ENCODE data around the gene ADRA2C. TPM values are rescaled to one million over a fixed set of nuclear protein-coding genes. Genes with fewer than 3 reads are reported as not detected.

Gene ADRA2C
- total RNA-seq, 1 donor from 2014 or later: 3.2 TPM

DNA sequence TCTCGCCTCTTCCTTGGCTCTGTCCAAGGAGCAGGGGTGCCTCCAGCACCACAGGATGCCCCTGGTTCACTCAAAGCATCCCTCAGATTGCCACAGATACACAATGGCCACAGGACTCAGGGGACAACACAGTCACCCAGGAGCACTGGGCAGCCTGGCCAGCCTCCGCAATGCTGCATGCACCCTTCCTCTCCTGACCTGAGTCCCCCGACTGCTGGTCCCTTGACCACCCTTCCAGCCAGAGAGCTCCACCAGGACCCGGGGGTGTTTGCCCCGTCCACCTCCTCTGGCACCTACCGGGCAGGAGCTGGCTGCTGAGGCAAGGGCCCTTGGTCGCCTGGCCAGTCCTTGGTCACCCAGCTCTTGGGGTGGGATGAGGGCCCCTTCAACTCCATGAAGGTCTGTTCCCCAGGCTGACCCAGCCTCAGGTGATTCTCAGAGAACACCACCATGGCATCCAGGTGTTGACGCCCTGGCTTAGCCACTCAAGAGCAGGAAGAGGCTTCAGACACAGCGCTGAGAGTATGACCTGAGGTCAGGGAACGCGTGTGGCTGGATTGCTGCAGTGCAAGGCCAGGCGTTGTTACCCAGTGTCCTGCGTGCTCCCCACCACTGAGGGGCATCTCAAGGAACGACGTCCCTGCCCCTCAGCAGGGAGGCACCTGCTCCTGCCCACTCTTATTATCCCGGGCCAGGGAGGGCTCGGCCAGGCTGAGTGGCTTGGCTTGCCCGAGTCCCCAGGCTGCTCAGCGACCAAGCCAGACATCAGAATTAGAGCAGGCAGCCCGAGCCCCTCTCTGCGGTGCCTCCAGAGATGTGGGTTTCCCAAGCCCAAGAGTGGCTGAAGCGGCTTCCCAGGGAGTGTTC is 10.2 kb downstream of the ADRA2C start:
- Mint-ChIP-seq H3K27me3 (ENCODE audit: unreplicated experiment) (peaks cover 5% of the 10 kb centered on the region), H3K4me3 (ENCODE audit: unreplicated experiment) (no peak overlapping the region), H3K27ac (ENCODE audit: unreplicated experiment) (no peak overlapping the region), H3K36me3 (ENCODE audit: low read depth, unreplicated experiment) (no peaks in the 10 kb centered on the region), H3K4me1 (ENCODE audit: unreplicated experiment) (no peaks in the 10 kb centered on the region), H3K9me3 (ENCODE audit: unreplicated experiment) (no peaks in the 10 kb centered on the region)
- TF ChIP-seq CTCF (IDR thresholded peaks at IDR 0.05; ENCODE audit: unreplicated experiment): no peak
- DNase-seq (ENCODE audit: low spot score): no peak

DNA sequence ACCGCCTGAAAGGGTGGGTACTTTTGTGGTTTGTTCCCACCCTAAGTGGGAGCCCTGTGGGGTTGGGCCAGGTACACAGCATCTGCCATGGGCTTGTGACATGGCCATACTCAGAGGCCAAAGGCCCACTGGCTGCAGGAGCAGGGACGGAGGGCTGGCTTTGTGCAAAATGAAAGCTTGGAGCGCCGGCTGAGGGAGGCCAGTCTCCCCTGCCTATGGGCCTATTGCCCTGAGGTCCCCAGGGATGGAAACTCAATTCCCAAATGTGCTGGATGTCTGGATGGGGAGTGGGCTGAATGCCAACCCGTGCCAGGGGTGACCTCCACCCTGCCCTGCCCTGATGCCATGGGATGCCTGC is 10.8 kb downstream of the ADRA2C start:
- no peak for DNase-seq (ENCODE audit: low spot score)
- no peak for TF ChIP-seq CTCF (IDR thresholded peaks at IDR 0.05; ENCODE audit: unreplicated experiment)
- no peaks in the 10 kb centered on the region for H3K36me3 Mint-ChIP-seq (ENCODE audit: low read depth, unreplicated experiment)
- H3K4me1 Mint-ChIP-seq (ENCODE audit: unreplicated experiment): no peaks in the 10 kb centered on the region
- no peaks in the 10 kb centered on the region for H3K9me3 Mint-ChIP-seq (ENCODE audit: unreplicated experiment)
- H3K27ac Mint-ChIP-seq (ENCODE audit: unreplicated experiment): no peak overlapping the region
- peaks cover 6% of the 10 kb centered on the region for H3K27me3 Mint-ChIP-seq (ENCODE audit: unreplicated experiment)
- H3K4me3 Mint-ChIP-seq (ENCODE audit: unreplicated experiment): no peak overlapping the region

- no peak overlapping the region for H3K27ac Mint-ChIP-seq (ENCODE audit: unreplicated experiment)
- H3K27me3 Mint-ChIP-seq (ENCODE audit: unreplicated experiment): peaks cover 6% of the 10 kb centered on the region
- H3K9me3 Mint-ChIP-seq (ENCODE audit: unreplicated experiment): no peaks in the 10 kb centered on the region
- no peak overlapping the region for H3K4me3 Mint-ChIP-seq (ENCODE audit: unreplicated experiment)
- H3K36me3 Mint-ChIP-seq (ENCODE audit: low read depth, unreplicated experiment): no peaks in the 10 kb centered on the region
- TF ChIP-seq CTCF (IDR thresholded peaks at IDR 0.05; ENCODE audit: unreplicated experiment): no peak
- H3K4me1 Mint-ChIP-seq (ENCODE audit: unreplicated experiment): no peaks in the 10 kb centered on the region
- DNase-seq (ENCODE audit: low spot score): no peak
Measured at GRCh38 chr4:3777669-3778068, 11.5 kb downstream of the ADRA2C start.

DNA sequence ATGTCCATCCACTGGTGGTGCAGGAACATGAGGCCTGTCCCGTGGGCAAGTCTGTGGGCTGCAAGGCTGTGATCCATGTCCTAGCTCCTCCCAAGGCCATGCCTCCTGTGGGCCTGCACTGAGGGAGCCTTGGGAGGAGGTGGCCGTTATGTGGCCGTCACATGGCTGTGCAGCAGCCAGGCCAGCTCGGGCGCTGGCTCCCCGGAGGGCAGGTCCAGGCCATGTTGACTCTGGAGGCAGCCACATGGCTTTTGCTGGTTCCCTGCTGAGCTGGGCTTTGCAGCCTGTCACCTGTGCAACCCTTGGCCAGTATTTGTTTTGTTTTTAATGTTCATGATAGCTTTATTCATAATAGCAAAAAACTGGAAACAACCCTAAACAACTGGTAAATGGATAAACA is 13.3 kb downstream of the ADRA2C start:
- DNase-seq (ENCODE audit: low spot score): no peak
- Mint-ChIP-seq H3K27ac (ENCODE audit: unreplicated experiment) (no peak overlapping the region), H3K4me3 (ENCODE audit: unreplicated experiment) (no peak overlapping the region), H3K36me3 (ENCODE audit: low read depth, unreplicated experiment) (no peaks in the 10 kb centered on the region), H3K4me1 (ENCODE audit: unreplicated experiment) (no peaks in the 10 kb centered on the region), H3K9me3 (ENCODE audit: unreplicated experiment) (no peaks in the 10 kb centered on the region), H3K27me3 (ENCODE audit: unreplicated experiment) (peaks cover 6% of the 10 kb centered on the region)
- no peak for TF ChIP-seq CTCF (IDR thresholded peaks at IDR 0.05; ENCODE audit: unreplicated experiment)

DNA sequence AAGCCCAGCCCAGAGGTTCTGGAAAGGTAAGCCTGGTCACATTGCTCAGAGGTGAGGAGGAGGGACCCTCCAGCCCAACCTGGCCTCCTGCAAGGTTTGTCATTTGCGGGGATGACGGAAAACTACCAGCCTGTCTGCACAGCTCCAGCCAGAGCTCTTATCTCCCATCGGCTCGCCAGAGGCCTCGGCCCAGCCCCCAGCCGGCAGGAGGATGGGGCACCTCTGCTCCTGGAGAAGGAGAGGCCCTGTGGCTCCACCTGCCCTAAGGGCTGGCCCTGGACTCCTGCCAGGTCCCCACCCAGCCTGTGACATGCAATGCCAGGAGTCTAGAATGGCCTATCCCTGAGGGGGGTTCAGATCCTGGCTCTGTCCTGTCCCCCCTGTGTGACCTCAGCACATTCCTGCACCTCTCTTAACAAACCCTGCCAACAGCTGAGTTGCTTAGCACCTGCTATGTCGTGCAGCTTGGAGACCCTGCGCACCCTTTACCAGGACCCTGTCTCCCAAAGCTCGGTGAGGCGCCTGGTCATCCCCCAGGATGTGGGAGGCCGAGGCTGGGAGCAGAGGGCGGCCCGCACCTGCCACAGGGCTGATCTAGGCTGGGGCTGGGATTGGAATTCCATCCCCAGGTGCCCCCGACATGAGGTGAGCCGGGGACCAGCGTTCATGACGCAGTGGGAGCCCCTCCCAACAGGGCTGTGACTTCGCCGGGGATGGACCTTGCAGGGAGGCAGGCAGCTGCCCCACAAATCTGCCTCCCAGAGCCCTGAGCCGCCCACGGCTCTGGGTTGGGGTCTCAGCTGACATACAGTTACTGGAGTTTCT is 14.4 kb downstream of the ADRA2C start:
- no peaks in the 10 kb centered on the region for H3K36me3 Mint-ChIP-seq (ENCODE audit: low read depth, unreplicated experiment)
- TF ChIP-seq CTCF (IDR thresholded peaks at IDR 0.05; ENCODE audit: unreplicated experiment): no peak
- H3K27ac Mint-ChIP-seq (ENCODE audit: unreplicated experiment): no peak overlapping the region
- peaks cover 6% of the 10 kb centered on the region for H3K27me3 Mint-ChIP-seq (ENCODE audit: unreplicated experiment)
- no peak overlapping the region for H3K4me3 Mint-ChIP-seq (ENCODE audit: unreplicated experiment)
- DNase-seq (ENCODE audit: low spot score): no peak
- H3K4me1 Mint-ChIP-seq (ENCODE audit: unreplicated experiment): no peaks in the 10 kb centered on the region
- H3K9me3 Mint-ChIP-seq (ENCODE audit: unreplicated experiment): no peaks in the 10 kb centered on the region

Data from endothelial cell (in vitro differentiated cells).